Kasumi-1 (cell line): Measurements from ENCODE around the gene ORC2.
A peak's percentile ranks its signal among the peaks of the same experiment; 100 is the strongest.
"Not testable (repeated sequence)": the region's sequence is repeated elsewhere in the genome, so short reads cannot be mapped to it uniquely, and the experiment has no call there.

Experiments used
- DNase-seq, 2 experiments: peaks; one replicate each; lab custom pipeline; 2025; lab: John Stamatoyannopoulos, UW

Gene ORC2

DNA sequence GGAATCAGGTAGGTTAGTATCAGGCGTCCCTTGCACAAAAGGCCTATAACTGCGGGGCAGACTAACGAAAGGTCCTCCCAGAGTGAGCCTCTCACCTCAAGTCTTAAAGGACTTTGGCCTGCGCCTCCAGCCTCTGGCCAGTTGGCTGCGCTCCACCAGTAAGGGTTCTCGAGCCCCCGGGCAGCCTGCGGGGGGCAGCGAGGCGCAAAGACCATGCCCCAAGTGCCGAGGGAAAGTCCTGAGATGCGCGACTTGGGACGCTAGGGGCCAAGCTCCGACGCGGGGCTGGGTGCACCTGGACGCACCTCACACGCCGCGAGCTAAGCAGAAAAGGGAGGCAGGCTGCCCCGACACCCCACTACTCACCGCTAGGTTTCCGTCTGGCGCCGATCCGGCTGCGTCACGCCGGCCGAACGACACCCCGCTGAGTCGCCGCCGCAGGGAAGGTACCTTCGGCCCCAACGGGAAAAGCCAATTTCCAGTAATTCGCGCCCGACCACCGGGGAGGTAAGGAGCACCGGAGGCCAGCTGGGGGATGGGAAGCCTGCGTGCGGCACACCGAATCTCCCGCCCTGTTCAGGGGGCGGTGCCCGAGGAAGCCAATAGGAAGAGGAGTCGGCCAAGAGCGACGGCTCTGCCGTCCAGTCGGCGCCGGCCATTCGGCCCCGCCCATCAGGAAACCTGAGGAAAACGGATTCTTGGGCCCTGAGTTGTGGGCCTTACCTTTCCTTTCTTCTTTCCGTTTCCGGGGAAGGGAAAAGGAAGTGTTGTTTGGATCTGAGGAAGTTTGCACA lies at the start of gene ORC2:
Gene ORC2, minus strand, starts transcription at position 537 of the 794 bp plus-strand sequence. CDS start 5,537 bp downstream, outside the sequence.
- peak; percentile 97 to 98 for DNase-seq

GRCh38 chr2:201008296-201008829 lies 44.9 kb upstream of the ORC2 start:
- DNase-seq, result no peak

DNA sequence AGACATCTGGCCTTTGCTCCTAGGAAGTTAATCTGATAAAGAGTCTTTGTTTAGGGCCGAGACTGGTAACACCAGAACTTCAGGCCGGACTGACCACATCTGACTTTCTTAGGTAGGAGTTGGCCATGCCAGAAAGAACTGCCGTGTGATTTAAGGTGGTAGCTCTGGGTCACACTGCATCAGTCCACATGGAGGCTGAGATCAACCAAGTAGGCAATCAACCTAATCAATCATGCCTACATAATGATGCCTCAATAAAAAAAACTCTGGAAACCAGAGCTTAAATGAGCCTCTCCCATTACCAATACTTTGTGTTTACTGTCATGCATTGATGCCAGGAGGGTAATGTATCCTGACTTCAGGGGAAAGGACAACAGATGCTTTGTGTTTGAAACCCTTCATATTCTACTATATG lies 44.1 kb upstream of the ORC2 start:
- no peak for DNase-seq

- no peak for DNase-seq
These were observed 43.2 kb upstream of the ORC2 start for GRCh38 chr2:201006704-201007103.

DNA sequence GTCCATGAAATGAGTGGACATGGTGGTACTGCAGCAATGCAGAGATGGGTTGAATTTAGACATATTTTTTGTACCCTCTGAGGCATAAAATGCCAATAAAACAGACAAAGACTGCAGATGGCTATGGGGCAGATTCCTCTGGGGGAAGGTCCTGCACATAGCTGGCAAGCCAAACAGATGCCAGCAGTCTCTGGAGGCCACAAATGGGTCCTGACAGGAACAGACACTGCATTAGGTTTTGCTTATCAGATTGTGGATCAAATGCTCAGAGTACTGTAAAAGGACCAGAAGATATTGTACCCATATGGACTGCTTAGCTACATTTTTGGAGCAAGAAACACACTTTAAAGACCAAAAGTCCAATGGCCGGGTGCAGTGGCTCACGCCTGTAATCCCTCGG lies 40.9 kb upstream of the ORC2 start:
- DNase-seq, result no peak

DNA sequence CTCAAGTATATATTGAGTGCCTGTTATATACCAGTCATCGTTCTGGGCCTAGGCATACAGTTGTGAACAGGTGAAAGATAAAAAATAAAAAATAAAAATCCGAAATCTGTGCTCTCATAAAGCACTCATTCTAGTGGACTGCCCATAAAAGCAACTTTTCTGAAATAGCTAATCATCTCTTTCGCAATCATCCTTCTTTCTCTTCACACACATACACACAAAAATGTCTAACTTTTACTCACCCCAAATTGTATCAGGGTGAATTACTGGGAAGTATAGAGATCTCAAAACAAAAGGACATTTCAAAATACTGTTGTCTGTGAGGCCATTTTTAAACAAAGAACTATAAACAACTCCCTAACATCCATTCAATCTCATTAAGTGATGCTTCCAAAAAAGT lies 29.6 kb upstream of the ORC2 start:
- DNase-seq, result no peak

DNA sequence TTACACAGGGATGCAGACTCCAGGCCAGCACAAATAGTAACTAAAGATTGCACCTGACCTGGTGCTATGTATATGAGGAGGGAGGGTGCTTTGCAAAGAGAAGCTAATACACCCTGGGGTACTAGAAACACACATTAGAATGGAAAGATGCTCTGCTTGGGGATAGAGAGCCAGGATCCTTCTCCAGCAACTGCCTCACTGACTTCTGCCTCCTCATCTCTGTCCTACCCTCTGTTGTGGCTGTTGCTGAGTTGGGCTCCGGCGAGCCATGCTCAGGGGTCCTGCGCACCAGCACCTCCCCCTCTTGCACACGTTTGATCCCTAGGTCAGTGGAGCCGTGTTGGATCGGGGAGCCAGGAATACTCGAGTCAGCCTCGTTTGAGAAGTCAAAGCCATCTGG lies 23.7 kb upstream of the ORC2 start:
- no peak for DNase-seq

GRCh38 chr2:200985799-200986198 lies 22.3 kb upstream of the ORC2 start:
- DNase-seq, result no peak

DNA sequence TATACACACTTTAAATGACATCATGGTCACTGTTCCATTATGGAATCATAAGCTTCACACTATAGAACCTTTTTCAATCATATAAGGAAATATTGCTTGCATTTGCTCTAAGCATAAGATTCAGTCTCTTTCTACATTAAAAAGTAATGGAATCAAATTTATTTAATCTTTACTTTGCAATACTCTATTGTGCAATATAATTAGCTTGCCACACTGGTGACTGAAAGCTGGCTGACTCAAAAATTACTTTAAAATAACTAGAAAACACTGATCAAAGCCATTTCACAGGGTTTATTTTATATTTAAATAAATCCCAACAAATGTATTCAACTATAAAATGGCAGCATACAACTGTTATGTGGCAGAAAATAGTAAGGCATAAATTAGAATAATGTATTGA lies 13.2 kb upstream of the ORC2 start:
- DNase-seq, result no peak

DNA sequence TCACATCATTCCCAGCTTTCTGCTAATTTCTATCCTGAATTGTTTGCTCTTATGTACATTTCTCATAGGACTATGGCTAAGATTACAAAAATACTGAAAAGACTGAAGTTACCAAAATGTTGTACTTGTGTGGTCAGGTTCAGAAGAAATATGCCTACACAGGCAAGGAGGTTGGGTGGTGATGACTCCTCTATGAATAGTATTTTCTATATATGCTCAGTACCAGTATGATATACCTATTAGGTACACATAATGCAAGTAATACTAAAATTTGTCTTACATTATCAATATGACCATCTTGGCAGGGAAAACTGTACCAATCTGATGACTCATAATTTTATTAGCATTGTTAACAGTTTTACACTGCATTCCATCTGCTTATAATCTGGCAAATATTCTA lies 12.2 kb upstream of the ORC2 start:
- no peak for DNase-seq

GRCh38 chr2:200970057-200970456 lies 6.6 kb upstream of the ORC2 start:
- not testable (repeated sequence) for DNase-seq

GRCh38 chr2:200968735-200969134 lies 5.3 kb upstream of the ORC2 start:
- peak; percentile 62 to 67 for DNase-seq

- DNase-seq, result no peak
These were observed 4.7 kb upstream of the ORC2 start for GRCh38 chr2:200968162-200968561.

- peak; percentile 34 to 38 for DNase-seq
These were observed 3.3 kb upstream of the ORC2 start for GRCh38 chr2:200966770-200967169.

- DNase-seq, result peak; percentile 43 to 59
These were observed 1.0 kb upstream of the ORC2 start for GRCh38 chr2:200964498-200964897.

GRCh38 chr2:200963918-200964252 lies 425 bp upstream of the ORC2 start:
- not testable (repeated sequence) for DNase-seq

GRCh38 chr2:200962811-200963123 lies 693 bp downstream of the ORC2 start:
- DNase-seq, result peak in 1 of 2 experiments; percentile 92

DNA sequence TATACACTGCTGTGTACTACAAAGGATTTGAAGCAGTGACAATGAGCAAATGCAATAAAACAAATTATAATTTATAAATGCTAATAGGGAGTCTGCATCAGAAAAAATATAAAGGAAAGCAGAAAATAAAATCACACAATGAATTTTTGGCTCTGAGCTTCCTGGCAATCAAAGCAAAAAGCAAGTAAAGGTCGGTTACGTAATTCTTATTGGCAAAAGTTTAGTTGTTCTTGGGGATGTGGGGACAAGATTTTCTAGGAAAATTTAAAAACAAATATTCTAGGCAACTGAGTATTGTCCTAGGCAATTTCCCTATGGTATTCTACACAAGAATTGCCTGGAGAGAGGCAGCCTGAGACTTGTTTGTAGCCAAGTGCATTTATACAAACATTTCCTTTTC lies 1.8 kb downstream of the ORC2 start:
- DNase-seq, result no peak

GRCh38 chr2:200950378-200950777 lies 13.1 kb downstream of the ORC2 start:
- no peak for DNase-seq

GRCh38 chr2:200945395-200945729 lies 18.1 kb downstream of the ORC2 start:
- no peak for DNase-seq

DNA sequence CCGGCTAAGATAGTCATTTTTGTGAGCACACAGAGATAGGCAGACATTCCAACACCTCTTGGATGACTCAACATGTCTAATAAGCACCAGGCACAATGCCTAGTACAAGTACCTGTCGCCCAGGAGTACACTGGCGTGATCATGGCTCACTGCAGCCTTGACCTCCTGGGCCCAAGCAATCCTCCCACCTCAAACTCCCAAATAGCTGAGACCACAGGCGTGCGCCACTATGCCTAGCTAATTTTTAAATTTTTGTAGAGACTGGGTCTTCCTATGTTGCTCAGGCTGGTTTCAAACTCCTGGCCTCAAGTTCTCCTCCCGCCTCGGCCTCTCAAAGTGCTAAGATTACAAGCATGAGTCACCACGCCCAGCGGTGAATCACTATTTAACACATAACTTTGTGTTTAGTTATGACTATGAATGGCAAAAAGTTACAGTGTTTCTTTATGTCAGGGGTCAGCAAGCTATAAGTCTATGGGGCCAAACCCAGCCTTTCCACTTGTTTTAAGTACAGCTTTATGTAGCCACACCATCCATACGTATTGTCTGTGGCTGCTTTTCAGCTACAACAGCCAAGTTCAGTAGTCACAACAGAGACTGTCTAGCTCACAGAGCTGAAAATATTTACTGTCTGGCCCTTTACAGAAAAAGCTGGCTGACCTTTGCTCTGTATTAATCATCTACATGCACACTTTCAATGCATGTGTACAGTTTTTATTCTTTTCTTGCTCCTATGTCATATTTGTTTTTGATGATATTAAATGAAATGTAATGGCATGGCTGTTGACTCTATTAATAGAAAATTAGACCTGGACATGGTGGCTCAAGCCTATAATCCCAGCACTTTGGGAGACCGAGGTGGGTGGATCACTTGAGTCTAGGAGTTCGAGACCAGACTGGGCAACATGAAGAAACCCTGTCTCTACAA lies 18.7 kb downstream of the ORC2 start:
- no peak for DNase-seq

- DNase-seq, result no peak
These were observed 19.8 kb downstream of the ORC2 start for GRCh38 chr2:200943527-200944105.

GRCh38 chr2:200939832-200940231 lies 23.6 kb downstream of the ORC2 start:
- no peak for DNase-seq
